Stomach (tissue), 4 donors: ENCODE measurements around the gene STAT5A.

Source experiments
- EP300 ChIP-seq: sonication (generic); formaldehyde crosslinking; IDR thresholded peaks from one replicate; pipeline ENCODE4 v1.6.1; 2017; ENCODE audit warnings: antibody characterized with exemption
- POLR2A ChIP-seq, 4 donors: fragments of 450-650 bp; IDR thresholded peaks; one replicate each; pipeline ENCODE4 v1.6.1; 2016; ENCODE audit warnings: antibody characterized with exemption in 4 of 4, control low read depth in 2 of 4, mild to moderate bottlenecking in 1 of 4, moderate library complexity in 1 of 4
- POLR2AphosphoS5 ChIP-seq, 3 donors: sonication (generic); formaldehyde crosslinking; IDR thresholded peaks; one replicate each; pipeline ENCODE4 v1.6.1; 2016; ENCODE audit warnings: antibody characterized with exemption in 3 of 3
- TF ChIP-seq, protein P1 (sequence below), 7 experiments: fragments of 450-650 bp in 4 of 7; fragments of 200-600 bp in 3 of 7; sonication (generic) in 3 of 7; IDR thresholded peaks; one replicate each; pipeline ENCODE4 v1.5.1; 2016 to 2019; ENCODE audit warnings: antibody characterized with exemption in 7 of 7, control low read depth in 2 of 7, mild to moderate bottlenecking in 1 of 7

DNA sequence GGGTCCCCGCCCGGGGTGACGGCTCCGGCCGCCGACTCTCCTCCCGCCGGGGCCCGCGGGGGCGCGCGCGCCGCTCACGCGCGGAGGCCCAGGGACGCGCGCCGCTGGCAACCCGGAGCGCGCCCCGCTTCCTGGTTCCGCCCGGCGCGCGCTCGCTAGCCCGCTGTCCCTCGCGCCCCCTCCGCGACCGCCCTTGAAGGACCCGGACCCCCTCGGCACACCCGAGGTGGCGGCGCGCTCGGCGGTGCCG, 12.0 kb upstream of the STAT5A start, which contains the start of gene STAT5B:
- TF ChIP-seq, protein P1, sequence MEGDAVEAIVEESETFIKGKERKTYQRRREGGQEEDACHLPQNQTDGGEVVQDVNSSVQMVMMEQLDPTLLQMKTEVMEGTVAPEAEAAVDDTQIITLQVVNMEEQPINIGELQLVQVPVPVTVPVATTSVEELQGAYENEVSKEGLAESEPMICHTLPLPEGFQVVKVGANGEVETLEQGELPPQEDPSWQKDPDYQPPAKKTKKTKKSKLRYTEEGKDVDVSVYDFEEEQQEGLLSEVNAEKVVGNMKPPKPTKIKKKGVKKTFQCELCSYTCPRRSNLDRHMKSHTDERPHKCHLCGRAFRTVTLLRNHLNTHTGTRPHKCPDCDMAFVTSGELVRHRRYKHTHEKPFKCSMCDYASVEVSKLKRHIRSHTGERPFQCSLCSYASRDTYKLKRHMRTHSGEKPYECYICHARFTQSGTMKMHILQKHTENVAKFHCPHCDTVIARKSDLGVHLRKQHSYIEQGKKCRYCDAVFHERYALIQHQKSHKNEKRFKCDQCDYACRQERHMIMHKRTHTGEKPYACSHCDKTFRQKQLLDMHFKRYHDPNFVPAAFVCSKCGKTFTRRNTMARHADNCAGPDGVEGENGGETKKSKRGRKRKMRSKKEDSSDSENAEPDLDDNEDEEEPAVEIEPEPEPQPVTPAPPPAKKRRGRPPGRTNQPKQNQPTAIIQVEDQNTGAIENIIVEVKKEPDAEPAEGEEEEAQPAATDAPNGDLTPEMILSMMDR (IDR thresholded peaks at IDR 0.05): no peak
- TF ChIP-seq EP300 (no peak), POLR2AphosphoS5 (IDR thresholded peaks at IDR 0.05) (no peak), POLR2A (IDR thresholded peaks at IDR 0.05) (no peak)
